C1 segment of cervical spinal cord (tissue), 14 donors: ENCODE measurements around the gene ZFAND4.
"Not testable (repeated sequence)": the region's sequence is repeated elsewhere in the genome, so short reads cannot be mapped to it uniquely, and the experiment has no call there.

Experiments used
- DNase-seq, 14 donors: peaks; one replicate each; lab custom pipeline; 2025; lab: John Stamatoyannopoulos, UW

ZFAND4 gene

GRCh38 chr10:45589868-45590267 lies 82.7 kb downstream of the ZFAND4 start:
- no peak for DNase-seq

GRCh38 chr10:45589009-45589408 lies 83.6 kb downstream of the ZFAND4 start:
- DNase-seq: no peak

GRCh38 chr10:45586028-45586824 lies 86.3 kb downstream of the ZFAND4 start:
- DNase-seq: no peak

- no peak for DNase-seq
Observed at GRCh38 chr10:45585131-45585530, 87.4 kb downstream of the ZFAND4 start.

GRCh38 chr10:45582386-45582781 lies 90.2 kb downstream of the ZFAND4 start:
- no peak for DNase-seq

DNA sequence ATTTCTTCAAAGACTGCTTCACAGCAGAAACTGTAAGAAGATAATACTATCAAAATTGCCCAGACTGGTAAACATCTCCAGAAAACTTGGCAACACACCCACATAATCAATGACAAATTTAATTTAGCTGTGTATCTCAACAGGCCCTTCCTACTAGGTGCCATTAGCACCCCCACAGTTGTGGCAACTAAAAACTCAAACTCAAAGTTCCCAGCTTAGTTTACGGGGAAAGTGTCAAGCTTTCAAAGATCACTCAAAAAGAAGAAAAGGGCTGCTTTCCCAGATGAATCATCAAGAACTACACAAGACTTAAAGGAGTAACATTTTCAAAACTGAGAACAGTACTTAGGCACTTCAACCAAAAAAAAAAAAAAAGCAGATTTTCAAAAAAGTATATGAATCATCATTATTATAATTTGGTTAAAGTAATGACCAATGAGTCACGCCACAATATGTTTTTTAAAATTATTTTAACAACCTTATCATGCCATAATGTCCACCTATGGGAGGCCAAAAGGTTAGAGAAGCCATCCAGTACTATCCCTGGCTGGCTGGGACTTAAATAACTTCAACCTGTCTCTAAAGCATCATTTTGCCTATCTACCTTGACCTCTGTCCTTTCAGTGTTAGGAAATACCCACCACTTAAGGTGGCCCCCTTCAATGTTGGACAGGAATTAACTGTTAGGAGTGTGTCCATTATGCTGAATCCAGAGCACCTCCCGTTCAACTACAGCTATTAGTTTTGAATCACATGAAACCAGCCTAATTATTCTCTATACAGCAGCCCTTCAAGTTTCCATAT lies 90.8 kb downstream of the ZFAND4 start:
- DNase-seq: no peak

- no peak for DNase-seq
Observed at GRCh38 chr10:45581216-45581549, 91.4 kb downstream of the ZFAND4 start.

GRCh38 chr10:45580371-45581215 lies 92.0 kb downstream of the ZFAND4 start:
- peak in 1 of 14 donors; percentile 8 for DNase-seq

GRCh38 chr10:45578384-45578971 lies 94.1 kb downstream of the ZFAND4 start:
- no peak for DNase-seq

GRCh38 chr10:45575966-45576597 lies 96.5 kb downstream of the ZFAND4 start:
- DNase-seq: no peak

GRCh38 chr10:45575032-45575761 lies 97.4 kb downstream of the ZFAND4 start:
- DNase-seq: not testable (repeated sequence)

- DNase-seq: no peak
Observed at GRCh38 chr10:45569471-45569870, 103.1 kb downstream of the ZFAND4 start.

DNA sequence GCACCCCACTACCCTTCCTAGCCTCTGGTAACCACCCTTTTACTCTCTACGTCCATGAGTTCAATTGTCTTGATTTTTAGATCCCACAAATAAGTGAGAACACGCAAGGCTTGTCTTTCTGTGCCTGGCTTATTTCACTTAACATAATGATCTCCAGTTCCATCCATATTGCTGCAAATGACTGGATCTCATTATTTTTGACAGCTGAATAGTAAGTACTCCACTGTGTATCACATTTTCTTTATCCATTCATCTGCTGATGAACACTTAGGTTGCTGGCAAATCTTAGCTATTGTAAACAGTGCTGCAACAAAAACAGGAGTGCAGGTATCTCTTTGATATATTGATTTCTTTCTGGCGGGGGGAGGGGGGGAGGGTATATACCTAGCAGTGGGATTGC lies 106.2 kb downstream of the ZFAND4 start:
- DNase-seq: no peak
